WTC11 (cell line): ENCODE data around the gene LARP4B.

Source experiments
- CTCF ChIP-seq: fragments of 200-600 bp; IDR thresholded peaks from 2 replicates; pipeline ENCODE4 v1.8.0; 2022; ENCODE audit warnings: antibody characterized with exemption
- FOXJ3 ChIP-seq: sonication (generic); formaldehyde crosslinking; IDR thresholded peaks from 2 replicates; pipeline ENCODE4 v1.9.0; 2021; ENCODE audit warnings: missing genetic modification reagents, mild to moderate bottlenecking, borderline replicate concordance
- NR2C2 ChIP-seq: sonication (generic); formaldehyde crosslinking; IDR thresholded peaks from 2 replicates; pipeline ENCODE4 v1.8.0; 2022; ENCODE audit warnings: mild to moderate bottlenecking, missing genetic modification reagents
- USF2 ChIP-seq: sonication (generic); formaldehyde crosslinking; IDR thresholded peaks from 2 replicates; pipeline ENCODE4 v1.8.1; 2023; ENCODE audit warnings: mild to moderate bottlenecking, missing genetic modification reagents, moderate library complexity

GRCh38 chr10:767794-768193 lies 163.7 kb downstream of the LARP4B start:
- TF ChIP-seq CTCF (no peak), USF2 (CRISPR knock-in tag) (no peak), FOXJ3 (no peak), NR2C2 (no peak)
